GM19238 (cell line): Measurements from ENCODE around the gene AOPEP.

Source experiments
- DNase-seq: peaks from one replicate; pipeline ENCODE4 v3.0.0; 2011; ENCODE audit warnings: low spot score; ENCODE audit not compliant: insufficient read length

AOPEP gene

DNA sequence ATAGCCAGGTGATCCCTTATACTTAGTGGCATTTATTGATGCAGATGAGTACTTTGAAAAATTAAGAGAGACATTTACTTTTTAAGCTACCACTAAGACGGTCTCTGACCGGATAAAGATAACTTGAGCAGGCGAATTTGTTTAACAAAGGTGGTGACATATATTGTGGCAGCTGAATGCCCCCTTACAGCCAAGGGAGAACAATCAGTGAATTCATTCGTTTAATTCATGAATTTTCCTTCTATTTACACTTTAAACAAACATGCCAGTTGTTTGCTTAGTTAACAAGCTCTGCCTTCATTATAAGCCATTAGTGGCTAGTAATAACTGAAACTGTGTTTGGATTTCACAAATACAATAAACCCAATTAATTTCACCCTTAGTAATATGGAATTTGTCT is 187.1 kb downstream of the AOPEP start:
- no peak for DNase-seq

DNA sequence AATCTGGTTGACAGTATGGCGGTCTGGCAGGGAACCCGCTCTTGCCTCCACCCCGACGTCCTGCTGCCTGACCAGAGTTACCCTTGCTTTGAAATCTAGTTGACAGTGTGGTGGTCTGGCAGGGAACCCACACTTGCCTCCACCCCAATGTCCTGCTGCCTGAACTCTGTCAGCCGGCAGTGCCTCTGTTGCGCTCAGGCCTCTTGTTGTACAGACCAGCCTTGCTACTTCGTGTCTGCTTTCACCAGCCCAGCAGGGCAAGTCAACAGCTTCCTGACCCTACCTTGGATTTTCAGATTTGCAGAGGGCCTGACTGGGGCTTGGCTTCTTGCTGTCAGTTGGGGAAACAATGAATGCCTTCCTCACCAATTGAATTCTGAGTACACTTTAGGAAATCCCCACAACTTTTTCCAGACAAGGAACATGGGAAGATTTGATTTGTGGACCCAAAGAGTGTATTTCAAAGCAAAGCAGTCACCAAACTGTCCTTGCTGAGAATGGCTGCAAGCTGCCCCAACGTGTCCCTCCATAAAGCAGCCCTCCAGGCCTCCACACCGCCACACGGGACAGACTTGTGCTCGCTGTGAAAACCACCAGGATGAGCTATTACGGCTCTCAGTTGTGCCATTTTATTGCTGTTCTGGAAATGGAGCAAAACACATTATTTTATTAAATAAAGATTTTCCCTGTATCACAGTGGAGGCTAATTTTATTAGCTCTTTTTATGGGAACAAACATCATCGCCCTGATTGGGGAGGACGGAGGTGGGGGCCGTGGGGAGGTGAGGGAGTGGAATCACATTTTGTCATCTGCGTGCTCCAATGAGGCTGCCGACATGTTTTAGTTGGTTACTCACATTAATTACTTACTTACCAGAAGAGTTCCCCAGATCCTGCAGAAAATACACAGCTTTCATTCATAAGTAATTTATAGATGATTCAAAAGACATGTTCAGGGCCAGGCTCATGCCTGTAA is 189.3 kb downstream of the AOPEP start:
- no peak for DNase-seq

- no peak for DNase-seq
Observed at GRCh38 chr9:94916956-94917355, 190.5 kb downstream of the AOPEP start.

GRCh38 chr9:94918038-94918753 is 191.7 kb downstream of the AOPEP start:
- peak; percentile 32 for DNase-seq

DNA sequence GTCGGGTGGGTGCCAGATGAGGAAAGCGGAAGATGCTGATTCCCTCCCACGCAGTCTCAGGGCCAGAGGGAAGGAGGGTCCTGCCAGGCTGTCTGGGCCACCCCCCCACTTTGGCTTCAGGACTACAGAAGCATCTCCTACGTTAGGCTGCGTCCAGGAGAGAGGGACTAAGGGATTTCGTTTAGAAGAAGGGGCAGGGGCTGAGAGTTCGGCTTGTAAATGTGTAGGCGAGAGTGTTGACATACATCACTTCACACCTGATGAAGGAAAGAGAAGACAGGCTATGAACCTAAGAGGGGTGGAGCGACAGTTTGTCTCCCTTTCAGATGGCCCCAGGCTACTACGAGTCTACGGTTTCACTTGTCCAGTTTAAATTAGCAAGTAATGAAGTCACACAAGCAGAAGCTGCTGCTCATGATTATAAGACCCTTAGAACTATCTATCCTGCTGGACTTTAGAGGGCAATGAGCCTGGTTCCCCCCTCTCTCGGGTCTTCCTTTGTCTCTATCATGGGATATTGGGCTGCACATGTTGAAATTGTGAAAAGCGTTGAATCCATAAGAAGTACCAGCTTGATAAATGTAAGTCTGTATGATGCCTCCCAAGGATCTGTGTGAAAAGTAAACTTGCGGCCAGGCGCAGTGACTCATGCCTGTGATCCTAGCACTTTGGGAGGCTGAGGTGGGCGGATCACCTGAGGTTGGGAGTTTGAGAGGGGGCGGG is 193.0 kb downstream of the AOPEP start:
- DNase-seq = no peak

- no peak for DNase-seq
Observed at GRCh38 chr9:94920420-94921091, 194.1 kb downstream of the AOPEP start.

DNA sequence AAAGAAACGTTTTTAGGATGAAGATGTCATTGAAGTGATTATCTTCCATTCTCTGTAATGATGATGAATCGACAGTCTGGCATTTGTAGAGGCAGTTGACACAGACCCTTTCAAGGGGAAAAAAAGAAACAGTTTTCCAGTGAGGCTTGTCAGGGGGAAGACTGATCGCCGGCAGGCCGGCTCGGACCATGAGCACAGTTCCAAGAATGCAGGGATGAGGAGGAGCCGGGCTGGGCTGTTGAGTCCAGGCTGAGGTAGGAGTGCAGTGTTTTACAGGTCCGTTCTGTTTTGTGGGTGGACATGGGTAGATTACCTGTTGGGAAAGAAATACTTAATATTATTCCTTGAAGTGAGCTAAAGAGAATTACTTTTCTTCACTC is 194.6 kb downstream of the AOPEP start:
- no peak for DNase-seq

- no peak for DNase-seq
Observed at GRCh38 chr9:94921656-94922055, 195.2 kb downstream of the AOPEP start.

DNA sequence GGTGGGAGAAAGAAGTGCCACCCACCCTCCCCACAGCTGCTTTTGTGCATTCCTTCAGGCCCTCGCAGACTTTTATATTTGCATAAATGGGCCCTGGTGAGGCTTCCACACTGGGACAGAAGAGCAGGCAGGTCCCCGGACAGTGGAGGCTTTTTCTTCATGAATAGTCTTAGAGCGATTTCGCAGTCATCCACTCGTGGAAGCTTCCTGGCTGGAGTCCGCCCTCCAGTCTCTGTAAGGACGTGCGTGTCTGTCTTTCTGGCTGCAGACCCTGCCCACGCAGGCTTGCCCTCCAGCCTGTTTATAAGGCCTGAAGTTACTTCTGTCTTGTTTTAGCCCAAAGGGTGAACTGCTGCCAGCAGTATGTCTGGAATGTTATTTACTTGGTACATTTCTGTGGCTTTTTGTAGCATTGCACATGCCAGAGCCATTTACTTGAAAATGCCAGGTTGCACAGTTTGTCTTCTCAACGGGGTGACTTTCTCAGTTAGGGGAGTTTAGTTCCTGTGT is 195.7 kb downstream of the AOPEP start:
- DNase-seq = no peak

DNA sequence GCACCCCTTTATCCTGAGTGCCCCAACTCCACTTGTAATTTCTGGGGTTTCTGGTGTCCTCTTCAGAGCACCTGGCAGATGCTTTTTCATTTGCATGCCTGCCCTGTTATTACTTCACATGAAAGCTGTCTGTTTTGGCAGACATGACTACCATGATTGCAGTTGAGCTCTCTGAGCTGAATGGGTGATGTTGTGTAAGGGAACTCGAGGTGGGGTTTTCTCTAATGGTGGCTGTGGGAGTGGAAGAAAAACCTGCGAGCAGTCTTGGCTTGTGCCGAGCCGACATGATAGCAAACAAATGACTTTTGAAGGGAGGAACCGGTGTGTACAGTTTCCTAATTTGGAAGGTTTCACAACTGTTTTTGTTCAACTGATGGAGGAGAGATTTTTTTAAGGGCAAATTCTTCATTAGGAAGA is 196.2 kb downstream of the AOPEP start:
- no peak for DNase-seq

- no peak for DNase-seq
Observed at GRCh38 chr9:94923326-94924089, 197.0 kb downstream of the AOPEP start.

DNA sequence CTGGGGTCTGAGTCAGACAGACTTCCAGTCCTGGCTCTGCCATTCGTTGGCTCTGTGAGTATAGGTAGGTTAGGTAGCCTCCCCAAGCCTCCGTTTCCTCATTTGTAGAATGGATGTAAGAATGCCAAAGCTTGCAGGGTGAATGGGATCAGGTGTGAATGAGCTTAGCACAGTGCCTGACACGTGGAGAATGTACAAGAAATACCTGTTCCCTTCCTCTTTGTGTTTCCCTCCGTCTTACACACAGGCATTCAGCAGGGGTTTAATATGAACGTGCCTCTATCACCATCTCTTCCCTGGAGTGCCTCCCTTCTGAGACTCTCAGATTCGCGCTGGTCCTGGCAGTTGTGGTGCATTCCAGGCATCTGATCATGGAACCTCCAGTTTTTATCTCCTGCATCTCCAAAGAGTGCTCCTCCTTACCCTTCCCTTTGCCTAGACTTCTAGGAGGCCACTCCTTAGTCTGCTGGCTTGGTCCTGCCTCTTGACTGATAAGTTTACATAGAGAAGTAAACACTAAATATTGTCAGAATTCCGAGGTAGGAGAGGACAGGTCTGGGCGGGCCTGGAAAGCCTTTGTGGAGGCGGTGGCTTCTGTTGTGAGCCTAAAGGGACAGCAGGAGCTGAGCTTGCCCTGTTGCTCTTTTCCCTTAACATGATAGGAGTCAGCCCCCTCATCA is 199.4 kb downstream of the AOPEP start:
- no peak for DNase-seq

GRCh38 chr9:94926431-94926800 is 199.9 kb downstream of the AOPEP start:
- no peak for DNase-seq

DNA sequence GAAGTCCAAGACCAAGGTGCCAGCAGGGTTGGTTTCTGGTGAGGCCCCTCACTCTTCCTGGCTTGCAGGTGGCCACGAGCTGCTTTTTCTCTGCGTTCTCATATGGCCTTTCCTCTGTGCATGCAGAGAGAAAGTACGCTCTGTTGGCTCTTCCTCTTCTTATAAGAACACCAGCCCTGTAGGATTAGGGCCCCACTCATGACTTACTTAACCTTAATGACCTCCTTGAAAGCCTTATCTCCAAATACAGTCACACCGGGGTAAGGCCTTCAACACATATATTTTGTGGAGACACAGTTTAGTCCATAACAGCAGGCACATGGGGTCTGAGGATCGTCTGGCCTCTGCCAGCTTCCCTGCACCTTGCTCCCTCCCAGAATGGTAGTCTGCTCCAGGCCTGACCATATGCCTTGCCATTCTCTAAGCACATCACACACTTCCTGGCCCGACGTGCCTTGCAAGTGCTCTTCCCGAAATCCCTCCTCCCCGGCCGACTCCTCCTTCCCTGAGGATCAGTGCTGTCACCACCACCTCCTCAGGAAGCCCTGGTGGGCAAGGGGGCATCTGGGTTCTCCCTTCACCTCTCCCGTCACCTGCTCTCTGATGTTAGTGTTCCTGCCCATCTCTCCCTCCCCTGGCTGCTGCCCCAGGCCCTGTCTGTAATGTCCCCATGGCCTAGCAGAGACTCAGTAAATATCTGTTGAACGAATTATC is 200.7 kb downstream of the AOPEP start:
- no peak for DNase-seq

DNA sequence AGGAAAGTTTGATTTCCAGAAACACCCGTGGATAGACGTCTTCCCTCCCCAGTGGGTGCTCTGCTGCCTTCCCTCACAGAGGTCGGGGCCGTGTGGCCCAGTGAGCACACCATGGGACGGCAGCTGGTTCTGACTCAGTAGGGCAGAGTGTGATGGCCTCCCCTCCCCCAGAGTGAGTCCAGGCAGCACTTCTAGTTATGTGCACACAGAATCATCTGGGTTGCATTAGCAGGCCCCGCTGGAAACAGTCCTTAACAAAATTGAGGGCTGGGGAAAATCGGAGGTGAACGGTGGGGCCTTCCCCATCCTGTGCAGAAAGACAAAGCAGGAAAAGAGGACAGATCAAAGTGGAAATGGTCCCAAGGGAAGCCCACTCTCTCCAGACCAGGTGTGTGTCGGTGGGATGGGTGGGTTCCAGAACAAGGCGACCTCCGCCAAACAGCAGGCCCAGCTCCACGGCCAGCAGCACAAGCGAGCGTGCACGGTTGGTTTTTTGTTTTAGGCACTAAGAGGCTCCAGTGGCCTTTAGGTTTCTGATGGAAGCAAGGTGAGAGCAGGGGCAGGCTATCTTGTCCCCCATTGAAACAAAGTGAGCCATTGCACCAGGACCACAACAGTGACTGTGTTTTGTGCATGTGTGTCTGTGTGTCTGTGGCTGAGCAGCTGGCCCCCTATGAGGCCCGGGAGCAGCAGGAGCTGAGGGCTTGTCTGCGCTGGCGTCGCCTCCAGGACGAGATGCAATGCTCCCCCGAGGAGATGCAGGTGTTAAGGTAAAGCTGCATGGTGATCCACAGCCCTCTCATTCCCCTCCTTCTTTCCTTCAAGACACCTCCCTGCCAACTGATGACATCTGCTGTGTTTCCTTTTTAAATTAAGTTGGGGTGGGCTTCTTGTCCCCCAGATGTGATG is 201.5 kb downstream of the AOPEP start:
- no peak for DNase-seq

DNA sequence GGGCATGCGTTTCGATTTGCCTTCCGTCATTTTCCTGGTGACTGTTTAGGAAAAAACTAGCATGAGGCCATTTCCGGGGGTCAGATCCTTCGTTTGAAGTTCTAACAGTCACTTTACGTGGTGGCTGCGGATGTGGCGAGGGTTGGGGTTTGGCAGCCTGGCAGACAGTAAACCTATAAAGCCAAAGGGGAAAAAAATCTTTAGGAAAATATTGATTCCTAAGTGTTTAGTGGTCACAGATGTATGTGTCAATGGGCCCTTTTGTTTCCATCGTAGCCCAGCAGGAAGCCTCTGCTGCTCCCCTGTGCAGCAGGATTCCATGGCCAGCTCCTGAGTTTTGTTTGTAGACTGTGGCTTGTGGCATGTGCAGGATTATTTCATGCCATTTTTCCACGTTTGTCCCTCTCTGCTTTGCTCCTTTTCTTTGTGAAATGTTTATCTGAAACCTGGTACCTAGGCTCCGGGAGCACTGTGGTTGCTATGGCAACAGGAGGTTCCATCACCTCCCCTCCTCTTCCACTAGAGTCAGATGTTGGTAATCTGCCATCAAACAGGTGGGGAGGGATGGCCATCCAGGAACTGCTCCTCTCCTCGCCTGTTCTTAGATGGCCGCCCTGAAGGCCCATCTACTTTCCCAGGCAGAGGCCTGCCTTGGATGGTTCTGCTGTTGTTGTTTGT is 202.3 kb downstream of the AOPEP start:
- DNase-seq = no peak

DNA sequence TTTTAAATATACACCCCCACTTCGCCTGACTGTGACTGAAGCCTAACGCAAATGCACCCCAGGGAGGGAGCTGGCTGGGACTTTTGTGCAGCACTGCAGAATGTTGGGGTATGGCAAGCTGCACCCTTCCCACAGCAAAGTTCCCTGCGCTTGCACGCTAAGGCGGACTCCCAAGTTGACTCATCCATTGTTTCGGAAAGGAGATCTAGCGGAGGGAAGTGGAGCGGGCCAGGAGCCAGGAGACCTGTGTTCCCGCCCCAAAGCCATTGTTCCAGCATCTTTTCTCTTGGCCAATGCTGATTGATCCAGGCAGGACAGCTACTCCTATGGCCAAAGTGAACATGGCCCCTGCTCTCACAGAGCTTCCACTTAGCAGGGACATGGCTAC is 202.9 kb downstream of the AOPEP start:
- no peak for DNase-seq
